ENCODE measurements around the gene STK36.
"Not testable (repeated sequence)": the region's sequence is repeated elsewhere in the genome, so short reads cannot be mapped to it uniquely, and the experiment has no call there.

STK36 gene

DNA sequence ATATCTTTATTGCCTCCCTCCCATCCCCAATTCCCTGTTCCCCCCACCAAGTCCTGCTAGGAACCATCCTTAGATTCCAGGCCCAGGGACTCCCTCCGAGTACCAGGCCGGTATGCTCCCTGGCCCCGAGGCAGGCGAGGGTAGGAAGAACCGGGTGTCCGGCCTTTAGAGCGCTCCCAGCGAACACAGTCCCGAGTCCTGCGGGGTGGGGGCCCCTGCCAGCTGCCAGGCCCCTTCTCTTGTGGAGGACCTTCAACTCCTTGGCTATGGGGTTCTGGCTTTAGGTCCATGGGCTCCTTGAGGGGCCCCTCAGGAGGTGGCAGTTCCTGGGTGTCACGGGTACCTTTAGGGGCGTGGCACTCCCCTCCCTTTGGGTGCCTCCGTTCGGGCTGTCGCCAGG is 8.0 kb upstream of the STK36 start:
- Histone ChIP-seq H3K4me1 (ENCODE audit: control insufficient read depth, low read depth, low read length) (no peaks in the 10 kb centered on the region), H3K23ac (ENCODE audit: low read length) (no peak overlapping the region), H4K8ac (ENCODE audit: low read depth, low read length) (no peak overlapping the region), H3K36me3 (ENCODE audit: control insufficient read depth, insufficient read depth, low read length) (peaks cover 10% of the 10 kb centered on the region), H3K18ac (ENCODE audit: low read length) (no peak overlapping the region), H2BK15ac (replicated peaks; ENCODE audit: low read depth) (no peak overlapping the region), H3K79me1 (ENCODE audit: low read length) (peaks cover 3% of the 10 kb centered on the region), H2BK120ac (ENCODE audit: low read depth, low read length) (no peak overlapping the region), H3K27me3 (ENCODE audit: insufficient read depth, low read length, poor library complexity) (no peaks in the 10 kb centered on the region), H3K4me2 (ENCODE audit: low read length) (no peak overlapping the region), H3K4ac (ENCODE audit: low read depth, low read length) (no peak overlapping the region), H2AK5ac (ENCODE audit: low read length) (no peak overlapping the region), H3K9ac (ENCODE audit: low read length) (no peak overlapping the region), H3K4me3 (ENCODE audit: low read length) (no peak overlapping the region), H4K5ac (ENCODE audit: low read length) (no peak overlapping the region), H3K56ac (ENCODE audit: low read length) (no peak overlapping the region), H2BK5ac (ENCODE audit: low read length) (no peak overlapping the region), H3K79me2 (ENCODE audit: control insufficient read depth, insufficient read depth, low read length) (no peaks in the 10 kb centered on the region), H3K27ac (ENCODE audit: low read depth, low read length) (no peak overlapping the region)
- no peak for DNase-seq
- no CpG with 5 or more reads among the region's 15 CpGs for WGBS (ENCODE audit: extremely low coverage, insufficient coverage, low lambda C conversion rate)

DNA sequence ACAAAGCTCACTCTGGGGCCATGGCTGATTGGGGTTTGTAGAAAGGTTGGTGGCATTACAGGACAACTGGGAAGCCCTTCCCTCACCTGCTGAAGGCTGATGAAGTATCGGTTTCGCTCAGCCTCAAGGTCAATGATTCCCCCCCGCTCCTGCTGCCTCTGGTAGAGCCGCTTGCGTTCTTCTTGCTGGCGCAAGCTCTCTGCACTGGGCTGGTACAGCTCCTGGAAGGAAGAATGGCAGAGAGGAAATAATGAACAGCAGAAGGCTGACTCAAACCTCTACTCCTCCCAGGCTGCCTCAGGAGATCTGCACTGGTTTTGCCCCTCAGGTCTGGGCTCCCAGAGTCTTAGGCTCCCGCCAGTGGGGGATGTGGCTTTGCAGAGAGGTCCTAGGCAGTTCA is 7.2 kb upstream of the STK36 start:
- H2AK5ac ChIP-seq (ENCODE audit: low read length) = no peak overlapping the region
- no peak overlapping the region for H4K5ac ChIP-seq (ENCODE audit: low read length)
- no peak overlapping the region for H2BK5ac ChIP-seq (ENCODE audit: low read length)
- no peak overlapping the region for H3K4ac ChIP-seq (ENCODE audit: low read depth, low read length)
- no peak overlapping the region for H2BK15ac ChIP-seq (replicated peaks; ENCODE audit: low read depth)
- H3K9ac ChIP-seq (ENCODE audit: low read length) = no peak overlapping the region
- no CpG with 5 or more reads among the region's 7 CpGs for WGBS (ENCODE audit: extremely low coverage, insufficient coverage, low lambda C conversion rate)
- H3K36me3 ChIP-seq (ENCODE audit: control insufficient read depth, insufficient read depth, low read length) = peaks cover 10% of the 10 kb centered on the region
- no peak overlapping the region for H3K56ac ChIP-seq (ENCODE audit: low read length)
- H3K4me1 ChIP-seq (ENCODE audit: control insufficient read depth, low read depth, low read length) = no peaks in the 10 kb centered on the region
- H3K27ac ChIP-seq (ENCODE audit: low read depth, low read length) = no peak overlapping the region
- H3K4me2 ChIP-seq (ENCODE audit: low read length) = no peak overlapping the region
- H3K79me2 ChIP-seq (ENCODE audit: control insufficient read depth, insufficient read depth, low read length) = no peaks in the 10 kb centered on the region
- H3K18ac ChIP-seq (ENCODE audit: low read length) = no peak overlapping the region
- no peak overlapping the region for H3K4me3 ChIP-seq (ENCODE audit: low read length)
- H3K79me1 ChIP-seq (ENCODE audit: low read length) = peaks cover 4% of the 10 kb centered on the region
- H4K8ac ChIP-seq (ENCODE audit: low read depth, low read length) = no peak overlapping the region
- no peak for DNase-seq
- H3K23ac ChIP-seq (ENCODE audit: low read length) = no peak overlapping the region
- H2BK120ac ChIP-seq (ENCODE audit: low read depth, low read length) = no peak overlapping the region
- H3K27me3 ChIP-seq (ENCODE audit: insufficient read depth, low read length, poor library complexity) = no peaks in the 10 kb centered on the region

DNA sequence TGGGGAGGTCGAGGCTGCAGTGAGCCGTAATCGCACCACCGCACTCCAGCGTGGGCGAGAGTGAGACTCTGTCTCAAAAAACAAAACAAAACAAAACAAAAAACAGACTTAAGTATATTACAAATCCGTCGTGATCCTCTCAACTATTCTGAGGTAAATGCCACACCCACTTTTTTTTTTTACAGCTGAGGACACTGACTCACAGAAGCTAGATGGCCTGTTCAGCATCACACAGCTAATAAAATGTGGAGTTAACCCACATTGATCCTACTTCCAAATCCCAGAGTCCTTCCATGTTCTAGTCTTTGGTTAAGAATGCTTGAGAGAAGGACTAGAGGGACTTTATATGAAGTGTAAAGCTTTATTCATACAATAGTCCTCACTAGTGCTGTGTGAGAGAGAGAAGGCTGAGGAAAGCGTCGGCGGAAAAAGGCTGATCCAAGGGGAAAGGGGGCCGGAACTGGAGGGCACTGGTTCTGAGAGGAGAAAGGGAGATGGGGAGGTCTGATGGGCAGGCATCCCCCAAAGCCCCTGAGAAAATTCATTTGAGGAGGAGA is 711 bp upstream of the STK36 start:
- H3K4ac ChIP-seq (ENCODE audit: low read depth, low read length) = no peak overlapping the region
- H3K4me2 ChIP-seq (ENCODE audit: low read length) = peak overlapping the region; percentile 3
- H4K8ac ChIP-seq (ENCODE audit: low read depth, low read length) = no peak overlapping the region
- H3K27ac ChIP-seq (ENCODE audit: low read depth, low read length) = no peak overlapping the region
- no peaks in the 10 kb centered on the region for H3K27me3 ChIP-seq (ENCODE audit: insufficient read depth, low read length, poor library complexity)
- H3K56ac ChIP-seq (ENCODE audit: low read length) = peak overlapping the region; percentile 97
- peak overlapping the region; percentile 84 for H3K9ac ChIP-seq (ENCODE audit: low read length)
- peaks cover 2% of the 10 kb centered on the region for H3K36me3 ChIP-seq (ENCODE audit: control insufficient read depth, insufficient read depth, low read length)
- no CpG with 5 or more reads among the region's 12 CpGs for WGBS (ENCODE audit: extremely low coverage, insufficient coverage, low lambda C conversion rate)
- H3K23ac ChIP-seq (ENCODE audit: low read length) = no peak overlapping the region
- no peak overlapping the region for H2BK15ac ChIP-seq (replicated peaks; ENCODE audit: low read depth)
- peak overlapping the region; percentile 93 for H3K4me3 ChIP-seq (ENCODE audit: low read length)
- peak; percentile 27 for DNase-seq
- no peak overlapping the region for H2AK5ac ChIP-seq (ENCODE audit: low read length)
- peaks cover 2% of the 10 kb centered on the region for H3K79me1 ChIP-seq (ENCODE audit: low read length)
- peaks cover 2% of the 10 kb centered on the region for H3K4me1 ChIP-seq (ENCODE audit: control insufficient read depth, low read depth, low read length)
- H3K79me2 ChIP-seq (ENCODE audit: control insufficient read depth, insufficient read depth, low read length) = peaks cover 2% of the 10 kb centered on the region
- no peak overlapping the region for H4K5ac ChIP-seq (ENCODE audit: low read length)
- no peak overlapping the region for H2BK120ac ChIP-seq (ENCODE audit: low read depth, low read length)
- H3K18ac ChIP-seq (ENCODE audit: low read length) = no peak overlapping the region
- H2BK5ac ChIP-seq (ENCODE audit: low read length) = no peak overlapping the region

DNA sequence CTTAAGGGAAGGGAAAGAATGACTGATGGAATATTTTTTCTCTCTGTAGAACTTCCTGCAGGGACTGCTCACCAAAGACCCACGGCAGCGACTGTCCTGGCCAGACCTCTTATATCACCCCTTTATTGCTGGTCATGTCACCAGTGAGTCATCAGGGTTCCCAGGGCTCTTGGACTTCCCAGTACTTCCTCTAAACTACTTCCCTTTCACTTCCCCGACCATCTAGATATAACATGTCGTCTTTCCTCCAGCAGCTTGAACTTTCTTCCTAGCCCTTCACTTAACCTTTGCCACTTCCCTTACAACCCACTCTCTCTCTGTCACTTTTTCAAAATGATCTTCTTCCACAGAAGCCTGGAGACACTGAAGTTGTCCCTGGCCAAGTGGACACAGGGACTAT is 7.2 kb downstream of the STK36 start:
- H3K27me3 ChIP-seq (ENCODE audit: insufficient read depth, low read length, poor library complexity) = no peaks in the 10 kb centered on the region
- H3K4me2 ChIP-seq (ENCODE audit: low read length) = no peak overlapping the region
- H3K27ac ChIP-seq (ENCODE audit: low read depth, low read length) = no peak overlapping the region
- no peak overlapping the region for H2BK5ac ChIP-seq (ENCODE audit: low read length)
- no peak overlapping the region for H2BK15ac ChIP-seq (replicated peaks; ENCODE audit: low read depth)
- no peak overlapping the region for H4K5ac ChIP-seq (ENCODE audit: low read length)
- H3K4me1 ChIP-seq (ENCODE audit: control insufficient read depth, low read depth, low read length) = no peaks in the 10 kb centered on the region
- H2BK120ac ChIP-seq (ENCODE audit: low read depth, low read length) = no peak overlapping the region
- H3K23ac ChIP-seq (ENCODE audit: low read length) = no peak overlapping the region
- H3K36me3 ChIP-seq (ENCODE audit: control insufficient read depth, insufficient read depth, low read length) = peaks cover 1% of the 10 kb centered on the region
- H4K8ac ChIP-seq (ENCODE audit: low read depth, low read length) = no peak overlapping the region
- no peak overlapping the region for H3K56ac ChIP-seq (ENCODE audit: low read length)
- H3K4ac ChIP-seq (ENCODE audit: low read depth, low read length) = no peak overlapping the region
- H2AK5ac ChIP-seq (ENCODE audit: low read length) = no peak overlapping the region
- no peak for DNase-seq
- no peak overlapping the region for H3K9ac ChIP-seq (ENCODE audit: low read length)
- no CpG with 5 or more reads among the region's 4 CpGs for WGBS (ENCODE audit: extremely low coverage, insufficient coverage, low lambda C conversion rate)
- no peak overlapping the region for H3K4me3 ChIP-seq (ENCODE audit: low read length)
- no peaks in the 10 kb centered on the region for H3K79me1 ChIP-seq (ENCODE audit: low read length)
- no peaks in the 10 kb centered on the region for H3K79me2 ChIP-seq (ENCODE audit: control insufficient read depth, insufficient read depth, low read length)
- H3K18ac ChIP-seq (ENCODE audit: low read length) = no peak overlapping the region

DNA sequence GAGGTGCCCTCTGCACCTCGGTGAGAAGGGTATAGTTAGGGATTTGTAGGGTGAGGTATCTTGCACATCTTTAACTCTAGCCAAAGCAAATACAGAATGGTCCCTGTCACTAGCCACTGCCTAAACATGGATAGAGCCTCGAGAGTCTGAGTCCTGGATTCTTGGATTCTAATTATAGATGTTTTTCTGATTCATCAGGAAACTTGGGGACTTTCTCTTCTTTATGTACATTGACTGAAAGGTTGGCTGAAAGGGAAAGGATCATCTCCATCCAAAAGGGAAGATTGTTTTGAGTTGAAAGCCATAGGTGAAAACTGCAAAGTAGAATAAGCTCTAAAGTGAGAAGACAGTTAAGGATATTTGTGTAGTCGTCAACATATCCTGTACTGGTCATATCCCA is 8.2 kb downstream of the STK36 start:
- Histone ChIP-seq H2AK5ac (ENCODE audit: low read length) (no peak overlapping the region), H4K5ac (ENCODE audit: low read length) (no peak overlapping the region), H3K4ac (ENCODE audit: low read depth, low read length) (no peak overlapping the region), H3K4me3 (ENCODE audit: low read length) (no peak overlapping the region), H3K79me2 (ENCODE audit: control insufficient read depth, insufficient read depth, low read length) (no peaks in the 10 kb centered on the region), H3K4me1 (ENCODE audit: control insufficient read depth, low read depth, low read length) (no peaks in the 10 kb centered on the region), H2BK5ac (ENCODE audit: low read length) (no peak overlapping the region), H2BK15ac (replicated peaks; ENCODE audit: low read depth) (no peak overlapping the region), H3K79me1 (ENCODE audit: low read length) (no peaks in the 10 kb centered on the region), H3K56ac (ENCODE audit: low read length) (no peak overlapping the region), H3K27me3 (ENCODE audit: insufficient read depth, low read length, poor library complexity) (no peaks in the 10 kb centered on the region), H3K4me2 (ENCODE audit: low read length) (no peak overlapping the region), H3K27ac (ENCODE audit: low read depth, low read length) (no peak overlapping the region), H3K18ac (ENCODE audit: low read length) (no peak overlapping the region), H3K36me3 (ENCODE audit: control insufficient read depth, insufficient read depth, low read length) (peaks cover 2% of the 10 kb centered on the region), H4K8ac (ENCODE audit: low read depth, low read length) (no peak overlapping the region), H3K23ac (ENCODE audit: low read length) (no peak overlapping the region), H2BK120ac (ENCODE audit: low read depth, low read length) (no peak overlapping the region), H3K9ac (ENCODE audit: low read length) (no peak overlapping the region)
- no peak for DNase-seq
- no CpG with 5 or more reads among the region's 3 CpGs for WGBS (ENCODE audit: extremely low coverage, insufficient coverage, low lambda C conversion rate)

DNA sequence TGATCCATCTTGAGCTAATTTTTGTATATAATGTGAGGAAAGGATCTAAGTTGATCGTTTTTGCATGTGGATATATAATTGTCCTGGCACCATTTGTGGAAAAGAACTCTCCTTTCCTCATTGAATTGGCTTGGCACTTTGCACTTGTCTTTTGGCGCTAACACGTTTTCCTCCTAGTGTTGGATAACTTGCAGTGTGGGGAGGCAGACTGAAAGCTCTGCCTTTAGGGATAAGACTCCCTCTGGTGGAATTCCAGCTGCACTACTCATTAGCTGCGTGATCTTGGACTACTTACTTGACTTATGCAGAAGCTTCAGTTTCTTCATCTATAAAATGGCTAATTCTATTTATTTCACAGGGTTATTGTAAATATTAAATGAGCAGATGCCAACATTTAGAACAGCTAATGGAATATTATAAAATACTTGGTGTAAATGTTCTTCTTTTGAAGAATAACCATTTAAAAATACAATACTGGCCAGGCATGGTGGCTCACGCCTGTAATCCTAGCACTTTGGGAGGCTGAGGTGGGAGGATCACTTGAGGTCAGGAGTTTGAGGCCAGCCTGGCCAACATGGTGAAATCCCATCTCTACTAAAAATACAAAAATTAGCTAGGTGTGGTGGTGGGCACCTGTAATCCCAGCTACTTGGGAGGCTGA is 15.6 kb downstream of the STK36 start:
- H3K56ac ChIP-seq (ENCODE audit: low read length); H3K79me1 ChIP-seq (ENCODE audit: low read length); H4K5ac ChIP-seq (ENCODE audit: low read length); H3K9ac ChIP-seq (ENCODE audit: low read length); H3K4me2 ChIP-seq (ENCODE audit: low read length); H2BK120ac ChIP-seq (ENCODE audit: low read depth, low read length); H3K79me2 ChIP-seq (ENCODE audit: control insufficient read depth, insufficient read depth, low read length); H2BK15ac ChIP-seq (replicated peaks; ENCODE audit: low read depth); H2BK5ac ChIP-seq (ENCODE audit: low read length); H4K8ac ChIP-seq (ENCODE audit: low read depth, low read length); H3K4me1 ChIP-seq (ENCODE audit: control insufficient read depth, low read depth, low read length); H3K23ac ChIP-seq (ENCODE audit: low read length); H3K27me3 ChIP-seq (ENCODE audit: insufficient read depth, low read length, poor library complexity); H3K4ac ChIP-seq (ENCODE audit: low read depth, low read length); H3K18ac ChIP-seq (ENCODE audit: low read length); H2AK5ac ChIP-seq (ENCODE audit: low read length); H3K4me3 ChIP-seq (ENCODE audit: low read length); H3K27ac ChIP-seq (ENCODE audit: low read depth, low read length); H3K36me3 ChIP-seq (ENCODE audit: control insufficient read depth, insufficient read depth, low read length): not testable (repeated sequence)
- no CpG with 5 or more reads among the region's 5 CpGs for WGBS (ENCODE audit: extremely low coverage, insufficient coverage, low lambda C conversion rate)
- peak; percentile 91 for DNase-seq

Data from mesendoderm (in vitro differentiated cells).